HL-60 (cell line): ENCODE results near the gene LMO2.

Experiments used
- CTCF ChIP-seq: IDR thresholded peaks from one replicate; pipeline ENCODE4 v1.5.1; 2011; ENCODE audit warnings: low read length, control low read depth, inconsistent platforms; ENCODE audit not compliant: insufficient read depth
- GABPA ChIP-seq: IDR thresholded peaks from 2 replicates; pipeline ENCODE4 v1.6.1; 2012; ENCODE audit warnings: low read depth
- POLR2AphosphoS5 ChIP-seq: IDR thresholded peaks from 2 replicates; pipeline ENCODE4 v1.6.1; 2012; ENCODE audit warnings: low read depth
- REST ChIP-seq: IDR thresholded peaks from 2 replicates; pipeline ENCODE4 v1.6.1; 2012; ENCODE audit warnings: low read depth; ENCODE audit not compliant: insufficient replicate concordance
- SPI1 ChIP-seq: IDR thresholded peaks from 2 replicates; pipeline ENCODE4 v1.6.1; 2012; ENCODE audit warnings: low read depth, mild to moderate bottlenecking, borderline replicate concordance

DNA sequence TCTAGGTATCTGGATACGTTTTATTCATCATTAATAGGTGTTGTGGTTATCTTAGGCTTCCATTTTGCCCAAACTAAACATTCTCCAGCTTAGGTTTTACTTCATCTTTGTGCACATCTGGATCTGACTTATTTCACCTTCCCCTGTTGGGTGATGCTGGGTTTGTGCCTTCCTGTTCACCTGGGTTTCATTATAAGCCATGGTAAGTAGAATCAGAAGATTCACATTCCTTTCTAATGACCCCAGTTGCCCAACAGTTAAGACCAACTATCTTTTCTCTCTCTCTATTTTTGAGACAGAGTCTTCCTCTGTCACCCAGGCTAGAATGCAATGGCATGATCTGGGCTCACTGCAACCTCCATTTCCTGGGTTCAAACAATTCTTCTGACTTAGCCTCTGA is 44.6 kb downstream of the LMO2 start:
- no peak for TF ChIP-seq SPI1
- no peak for TF ChIP-seq CTCF
- no peak for TF ChIP-seq POLR2AphosphoS5
- no peak for TF ChIP-seq GABPA
- no peak for TF ChIP-seq REST
